ENCODE data around the gene ORM2. TPM values are rescaled to one million over a fixed set of nuclear protein-coding genes. Genes with fewer than 3 reads are reported as not detected.

ORM2 gene
- total and polyA plus RNA-seq, 9 of the 15 experiments (the other 6 are each of a cell fraction or from before 2014, with no cell fraction given), result 0.98 TPM; not detected in 8

- in situ Hi-C loops (cut with MboI), result no loop called here
- TF ChIP-seq ZNF174 (CRISPR knock-in tag; IDR thresholded peaks at IDR 0.05) (no peak), ZBTB26 (CRISPR knock-in tag; IDR thresholded peaks at IDR 0.05) (0 out of 2 replicates have a peak, but pooled peaks have one; percentile 51)
- H3K9me1 ChIP-seq (ENCODE audit: control insufficient read depth, insufficient read depth, low read length), result no peaks in the 10 kb centered on the region
- DNase-seq (ENCODE audit: extremely low read depth in 1 of 4, low spot score in 3 of 4) (no peak), ATAC-seq (no peak), FAIRE-seq (no peak)
- H3K4me3 ChIP-seq, result no peak overlapping the region
- CTCF ChIA-PET (ENCODE audit: low intra/inter-chr PET ratio), result no interaction called here
- BruUV-seq (replicated peaks), result no TSS peak
- H3K27ac ChIP-seq (ENCODE audit: extremely low read depth, low read depth, low read length), result no peak overlapping the region
- H3K36me3 ChIP-seq (ENCODE audit: control insufficient read depth, insufficient read depth, low read length), result peaks cover 4% of the 10 kb centered on the region; the same call in 1 of the 3 replicates
- H4K20me1 ChIP-seq (replicated peaks; ENCODE audit: control insufficient read depth, insufficient read depth, low read length), result peaks cover 5% of the 10 kb centered on the region; the same call in 1 of the 2 replicates
- 62% methylated on average over 8 of the region's 8 CpGs for WGBS (ENCODE audit: insufficient coverage, low coverage, missing lambda C conversion rate)
- POLR2A ChIA-PET, result interaction anchor here (0.6 to 1.9 kb wide), 4 partner anchors 10 to 17 kb away, joined by 3 to 9 read pairs (median 4); partner anchors contain the start of gene AKNA
- H3K79me2 ChIP-seq (ENCODE audit: control insufficient read depth, insufficient read depth, low read length), result no peaks in the 10 kb centered on the region
- H3K9ac ChIP-seq (ENCODE audit: insufficient read depth in 1 of 2, low read depth in 2 of 2, low read length in 2 of 2), result no peak overlapping the region
- no peak overlapping the region for H3K4me2 ChIP-seq (ENCODE audit: insufficient read depth, low read length)
- H3K4me1 ChIP-seq (replicated peaks in 1 of 2; ENCODE audit: control insufficient read depth in 2 of 2, insufficient read depth in 2 of 2, low read length in 2 of 2), result peaks cover 0 to 3% of the 10 kb centered on the region in 2 experiments; a peak in 2 of 5 replicates
- H3K9me3 ChIP-seq (replicated peaks; ENCODE audit: control insufficient read depth, insufficient read depth, low read depth, low read length), result no peaks in the 10 kb centered on the region
- H2AFZ ChIP-seq (ENCODE audit: low read depth, low read length), result no peak overlapping the region
- no peaks in the 10 kb centered on the region for H3K27me3 ChIP-seq (ENCODE audit: control insufficient read depth in 2 of 2, insufficient read depth in 2 of 2, low read length in 2 of 2)
- intact Hi-C loops (cut with micrococcal nuclease), result no loop called here
These were observed 48.3 kb downstream of the ORM2 start for GRCh38 chr9:114378016-114378415.

- H3K27ac ChIP-seq (ENCODE audit: extremely low read depth, low read depth, low read length), result no peak overlapping the region
- BruUV-seq (replicated peaks), result no TSS peak
- CTCF ChIA-PET (ENCODE audit: low intra/inter-chr PET ratio), result no interaction called here
- no peaks in the 10 kb centered on the region for H3K9me1 ChIP-seq (ENCODE audit: control insufficient read depth, insufficient read depth, low read length)
- H2AFZ ChIP-seq (ENCODE audit: low read depth, low read length), result no peak overlapping the region
- TF ChIP-seq MTF1 (CRISPR knock-in tag; IDR thresholded peaks at IDR 0.05; ENCODE audit: borderline replicate concordance), result no peak
- TF ChIP-seq CREM (IDR thresholded peaks at IDR 0.05; ENCODE audit: low read depth), result no peak
- no peak for TF ChIP-seq ZFP1 (CRISPR knock-in tag; IDR thresholded peaks at IDR 0.05)
- TF ChIP-seq RFX1 (IDR thresholded peaks at IDR 0.05), result no peak
- 76% methylated on average over 5 of the region's 5 CpGs for WGBS (ENCODE audit: insufficient coverage, low coverage, missing lambda C conversion rate)
- in situ Hi-C loops (cut with MboI) (no loop called here), intact Hi-C loops (cut with micrococcal nuclease) (no loop called here)
- no peak overlapping the region for H3K4me2 ChIP-seq (ENCODE audit: insufficient read depth, low read length)
- no peaks in the 10 kb centered on the region for H3K9me3 ChIP-seq (replicated peaks; ENCODE audit: control insufficient read depth, insufficient read depth, low read depth, low read length)
- DNase-seq (ENCODE audit: extremely low read depth in 1 of 4, low spot score in 3 of 4), result no peak
- H4K20me1 ChIP-seq (replicated peaks; ENCODE audit: control insufficient read depth, insufficient read depth, low read length), result peaks cover 9% of the 10 kb centered on the region; the same call in 1 of the 2 replicates
- no peaks in the 10 kb centered on the region for H3K4me1 ChIP-seq (replicated peaks in 1 of 2; ENCODE audit: control insufficient read depth in 2 of 2, insufficient read depth in 2 of 2, low read length in 2 of 2)
- H3K4me3 ChIP-seq, result no peak overlapping the region
- no peak overlapping the region for H3K9ac ChIP-seq (ENCODE audit: insufficient read depth in 1 of 2, low read depth in 2 of 2, low read length in 2 of 2)
- FAIRE-seq, result no peak
- H3K27me3 ChIP-seq (ENCODE audit: control insufficient read depth in 2 of 2, insufficient read depth in 2 of 2, low read length in 2 of 2), result no peaks in the 10 kb centered on the region
- POLR2A ChIA-PET, result interaction anchor here (0.5 to 1.6 kb wide), 5 partner anchors 12 to 50 kb away, joined by 3 to 7 read pairs (median 4); no protein-coding TSS in a partner anchor
- ATAC-seq, result no peak
- peaks cover 4% of the 10 kb centered on the region; the same call in 1 of the 3 replicates for H3K36me3 ChIP-seq (ENCODE audit: control insufficient read depth, insufficient read depth, low read length)
- H3K79me2 ChIP-seq (ENCODE audit: control insufficient read depth, insufficient read depth, low read length), result no peaks in the 10 kb centered on the region
These were observed 49.2 kb downstream of the ORM2 start for GRCh38 chr9:114378883-114379282.

Other genes with a start within 250 kb of the ORM2 start
- gene KIF12, start 230.6 kb upstream of the ORM2 start, total RNA-seq (2014; rRNA removed), result not detected in 2 replicates
- not detected in 2 replicates for gene KIF12, start 230.6 kb upstream of the ORM2 start, total RNA-seq (2014; rRNA removed; fragmentation: Illumina TruSeq; extraction: Trizol)
- gene KIF12, start 230.6 kb upstream of the ORM2 start, total RNA-seq (2015; rRNA removed; fragmentation: Illumina TruSeq; extraction: Trizol), result not detected in 2 replicates
- not detected in 2 replicates for gene KIF12, start 230.6 kb upstream of the ORM2 start, total RNA-seq (2021)
- not detected in 2 replicates for gene KIF12, start 230.6 kb upstream of the ORM2 start, polyA plus RNA-seq (2011; rRNA removed)
- gene KIF12, start 230.6 kb upstream of the ORM2 start, polyA plus RNA-seq (2014; fragmentation: Illumina TruSeq; extraction: Trizol), result not detected in 2 replicates
- gene KIF12, start 230.6 kb upstream of the ORM2 start, polyA plus RNA-seq (2014; fragmentation: Nextera tagmentation; extraction: Ambion mirVana), result not detected
- not detected in 2 replicates for gene KIF12, start 230.6 kb upstream of the ORM2 start, polyA plus RNA-seq (2014; rRNA removed)
- gene COL27A1, start 174.3 kb upstream of the ORM2 start, total RNA-seq (2014; rRNA removed), result 0.08 TPM in 1 of 2 replicates, not detected in the other
- gene COL27A1, start 174.3 kb upstream of the ORM2 start, total RNA-seq (2014; rRNA removed; fragmentation: Illumina TruSeq; extraction: Trizol), result not detected in 2 replicates
- not detected in 2 replicates for gene COL27A1, start 174.3 kb upstream of the ORM2 start, total RNA-seq (2015; rRNA removed; fragmentation: Illumina TruSeq; extraction: Trizol)
- 0.07 and 0.16 TPM in 2 replicates for gene COL27A1, start 174.3 kb upstream of the ORM2 start, total RNA-seq (2021)
- gene COL27A1, start 174.3 kb upstream of the ORM2 start, polyA plus RNA-seq (2011; rRNA removed), result not detected in 2 replicates
- not detected in 2 replicates for gene COL27A1, start 174.3 kb upstream of the ORM2 start, polyA plus RNA-seq (2014; fragmentation: Illumina TruSeq; extraction: Trizol)
- not detected for gene COL27A1, start 174.3 kb upstream of the ORM2 start, polyA plus RNA-seq (2014; fragmentation: Nextera tagmentation; extraction: Ambion mirVana)
- gene COL27A1, start 174.3 kb upstream of the ORM2 start, polyA plus RNA-seq (2014; rRNA removed), result 0.07 TPM in 1 of 2 replicates, not detected in the other
- gene ORM1, start 6.8 kb upstream of the ORM2 start, total RNA-seq (2014; rRNA removed), result not detected in 2 replicates
- not detected in 2 replicates for gene ORM1, start 6.8 kb upstream of the ORM2 start, total RNA-seq (2014; rRNA removed; fragmentation: Illumina TruSeq; extraction: Trizol)
- gene ORM1, start 6.8 kb upstream of the ORM2 start, total RNA-seq (2015; rRNA removed; fragmentation: Illumina TruSeq; extraction: Trizol), result not detected in 2 replicates
- gene ORM1, start 6.8 kb upstream of the ORM2 start, total RNA-seq (2021), result 2.9 and 3.4 TPM in 2 replicates
- gene ORM1, start 6.8 kb upstream of the ORM2 start, polyA plus RNA-seq (2011; rRNA removed), result not detected in 2 replicates
- gene ORM1, start 6.8 kb upstream of the ORM2 start, polyA plus RNA-seq (2014; fragmentation: Illumina TruSeq; extraction: Trizol), result not detected in 2 replicates
- not detected for gene ORM1, start 6.8 kb upstream of the ORM2 start, polyA plus RNA-seq (2014; fragmentation: Nextera tagmentation; extraction: Ambion mirVana)
- gene ORM1, start 6.8 kb upstream of the ORM2 start, polyA plus RNA-seq (2014; rRNA removed), result not detected in 2 replicates
- 5.3 and 8.1 TPM in 2 replicates for gene AKNA, start 58.1 kb downstream of the ORM2 start, total RNA-seq (2014; rRNA removed)
- gene AKNA, start 58.1 kb downstream of the ORM2 start, total RNA-seq (2014; rRNA removed; fragmentation: Illumina TruSeq; extraction: Trizol), result 3.7 and 3.9 TPM in 2 replicates
- gene AKNA, start 58.1 kb downstream of the ORM2 start, total RNA-seq (2015; rRNA removed; fragmentation: Illumina TruSeq; extraction: Trizol), result 2.6 and 2.7 TPM in 2 replicates
- 16.9 and 20.5 TPM in 2 replicates for gene AKNA, start 58.1 kb downstream of the ORM2 start, total RNA-seq (2021)
- gene AKNA, start 58.1 kb downstream of the ORM2 start, polyA plus RNA-seq (2011; rRNA removed), result 1.4 and 3.4 TPM in 2 replicates
- gene AKNA, start 58.1 kb downstream of the ORM2 start, polyA plus RNA-seq (2014; fragmentation: Illumina TruSeq; extraction: Trizol), result 11.1 and 14.0 TPM in 2 replicates
- under 1 TPM; 0.29 to 0.37 TPM for gene AKNA, start 58.1 kb downstream of the ORM2 start, polyA plus RNA-seq (2014; fragmentation: Nextera tagmentation; extraction: Ambion mirVana)
- 6.5 and 6.7 TPM in 2 replicates for gene AKNA, start 58.1 kb downstream of the ORM2 start, polyA plus RNA-seq (2014; rRNA removed)
- gene WHRN, start 175.6 kb downstream of the ORM2 start, total RNA-seq (2014; rRNA removed), result 9.0 and 10.1 TPM in 2 replicates
- 1.1 and 2.0 TPM in 2 replicates for gene WHRN, start 175.6 kb downstream of the ORM2 start, total RNA-seq (2014; rRNA removed; fragmentation: Illumina TruSeq; extraction: Trizol)
- gene WHRN, start 175.6 kb downstream of the ORM2 start, total RNA-seq (2015; rRNA removed; fragmentation: Illumina TruSeq; extraction: Trizol), result 3.0 and 3.5 TPM in 2 replicates
- 14.1 and 17.1 TPM in 2 replicates for gene WHRN, start 175.6 kb downstream of the ORM2 start, total RNA-seq (2021)
- gene WHRN, start 175.6 kb downstream of the ORM2 start, polyA plus RNA-seq (2011; rRNA removed), result 3.0 and 5.3 TPM in 2 replicates
- gene WHRN, start 175.6 kb downstream of the ORM2 start, polyA plus RNA-seq (2014; fragmentation: Illumina TruSeq; extraction: Trizol), result 5.1 and 6.2 TPM in 2 replicates
- gene WHRN, start 175.6 kb downstream of the ORM2 start, polyA plus RNA-seq (2014; fragmentation: Nextera tagmentation; extraction: Ambion mirVana), result under 1 TPM; 0.31 TPM
- 10.4 and 10.5 TPM in 2 replicates for gene WHRN, start 175.6 kb downstream of the ORM2 start, polyA plus RNA-seq (2014; rRNA removed)

Data from K562 (cell line).